ENCODE results near the gene POLD4.
A peak's percentile ranks its signal among the peaks of the same experiment; 100 is the strongest.

POLD4 gene

GRCh38 chr11:67382276-67383136 is 29.2 kb upstream of the POLD4 start:
- no peak overlapping the region for H3K9ac ChIP-seq (ENCODE audit: low read length)
- no peaks in the 10 kb centered on the region for H3K27me3 ChIP-seq (ENCODE audit: control insufficient read depth, insufficient read depth, low read length)
- H3K36me3 ChIP-seq (ENCODE audit: control insufficient read depth, insufficient read depth, low read length) = no peaks in the 10 kb centered on the region
- peaks cover 37% of the 10 kb centered on the region for H3K4me1 ChIP-seq (ENCODE audit: control insufficient read depth, insufficient read depth, low read length)
- H3K9me3 ChIP-seq (ENCODE audit: control insufficient read depth, low read length) = no peaks in the 10 kb centered on the region
- no peak overlapping the region for H3K4me3 ChIP-seq (ENCODE audit: low read length)

- H3K27me3 ChIP-seq (ENCODE audit: control insufficient read depth, insufficient read depth, low read length) = no peaks in the 10 kb centered on the region
- H3K36me3 ChIP-seq (ENCODE audit: control insufficient read depth, insufficient read depth, low read length) = no peaks in the 10 kb centered on the region
- H3K9me3 ChIP-seq (ENCODE audit: control insufficient read depth, low read length) = no peaks in the 10 kb centered on the region
- peak overlapping the region; percentile 17 for H3K9ac ChIP-seq (ENCODE audit: low read length)
- no peak overlapping the region for H3K4me3 ChIP-seq (ENCODE audit: low read length)
- H3K4me1 ChIP-seq (ENCODE audit: control insufficient read depth, insufficient read depth, low read length) = peaks cover 42% of the 10 kb centered on the region
These were observed 28.1 kb upstream of the POLD4 start for GRCh38 chr11:67381244-67381972.

- Histone ChIP-seq H3K36me3 (ENCODE audit: control insufficient read depth, insufficient read depth, low read length) (no peaks in the 10 kb centered on the region), H3K9ac (ENCODE audit: low read length) (no peak overlapping the region), H3K9me3 (ENCODE audit: control insufficient read depth, low read length) (no peaks in the 10 kb centered on the region), H3K27me3 (ENCODE audit: control insufficient read depth, insufficient read depth, low read length) (no peaks in the 10 kb centered on the region), H3K4me3 (ENCODE audit: low read length) (no peak overlapping the region), H3K4me1 (ENCODE audit: control insufficient read depth, insufficient read depth, low read length) (peaks cover 47% of the 10 kb centered on the region)
These were observed 26.0 kb upstream of the POLD4 start for GRCh38 chr11:67379061-67380058.

- Histone ChIP-seq H3K4me1 (ENCODE audit: control insufficient read depth, insufficient read depth, low read length) (peaks cover 54% of the 10 kb centered on the region), H3K9ac (ENCODE audit: low read length) (no peak overlapping the region), H3K9me3 (ENCODE audit: control insufficient read depth, low read length) (no peaks in the 10 kb centered on the region), H3K36me3 (ENCODE audit: control insufficient read depth, insufficient read depth, low read length) (no peaks in the 10 kb centered on the region), H3K4me3 (ENCODE audit: low read length) (no peak overlapping the region), H3K27me3 (ENCODE audit: control insufficient read depth, insufficient read depth, low read length) (peaks cover 2% of the 10 kb centered on the region)
These were observed 25.2 kb upstream of the POLD4 start for GRCh38 chr11:67378544-67378943.

- H3K4me1 ChIP-seq (ENCODE audit: control insufficient read depth, insufficient read depth, low read length) = peaks cover 51% of the 10 kb centered on the region
- no peaks in the 10 kb centered on the region for H3K36me3 ChIP-seq (ENCODE audit: control insufficient read depth, insufficient read depth, low read length)
- peaks cover 2% of the 10 kb centered on the region for H3K27me3 ChIP-seq (ENCODE audit: control insufficient read depth, insufficient read depth, low read length)
- H3K4me3 ChIP-seq (ENCODE audit: low read length) = no peak overlapping the region
- H3K9ac ChIP-seq (ENCODE audit: low read length) = no peak overlapping the region
- no peaks in the 10 kb centered on the region for H3K9me3 ChIP-seq (ENCODE audit: control insufficient read depth, low read length)
These were observed 23.8 kb upstream of the POLD4 start for GRCh38 chr11:67376873-67377808.

- Histone ChIP-seq H3K4me1 (ENCODE audit: control insufficient read depth, insufficient read depth, low read length) (peaks cover 51% of the 10 kb centered on the region), H3K9ac (ENCODE audit: low read length) (no peak overlapping the region), H3K4me3 (ENCODE audit: low read length) (no peak overlapping the region), H3K9me3 (ENCODE audit: control insufficient read depth, low read length) (no peaks in the 10 kb centered on the region), H3K27me3 (ENCODE audit: control insufficient read depth, insufficient read depth, low read length) (peaks cover 2% of the 10 kb centered on the region), H3K36me3 (ENCODE audit: control insufficient read depth, insufficient read depth, low read length) (no peaks in the 10 kb centered on the region)
These were observed 22.9 kb upstream of the POLD4 start for GRCh38 chr11:67376063-67376820.

GRCh38 chr11:67375320-67376055 is 22.1 kb upstream of the POLD4 start:
- no peak overlapping the region for H3K9ac ChIP-seq (ENCODE audit: low read length)
- peaks cover 51% of the 10 kb centered on the region for H3K4me1 ChIP-seq (ENCODE audit: control insufficient read depth, insufficient read depth, low read length)
- no peaks in the 10 kb centered on the region for H3K36me3 ChIP-seq (ENCODE audit: control insufficient read depth, insufficient read depth, low read length)
- no peaks in the 10 kb centered on the region for H3K9me3 ChIP-seq (ENCODE audit: control insufficient read depth, low read length)
- H3K27me3 ChIP-seq (ENCODE audit: control insufficient read depth, insufficient read depth, low read length) = peaks cover 2% of the 10 kb centered on the region
- no peak overlapping the region for H3K4me3 ChIP-seq (ENCODE audit: low read length)

- Histone ChIP-seq H3K9me3 (ENCODE audit: control insufficient read depth, low read length) (no peaks in the 10 kb centered on the region), H3K36me3 (ENCODE audit: control insufficient read depth, insufficient read depth, low read length) (no peaks in the 10 kb centered on the region), H3K4me3 (ENCODE audit: low read length) (peak overlapping the region; percentile 46), H3K9ac (ENCODE audit: low read length) (peak overlapping the region; percentile 84), H3K4me1 (ENCODE audit: control insufficient read depth, insufficient read depth, low read length) (peaks cover 49% of the 10 kb centered on the region), H3K27me3 (ENCODE audit: control insufficient read depth, insufficient read depth, low read length) (peaks cover 2% of the 10 kb centered on the region)
These were observed 21.4 kb upstream of the POLD4 start for GRCh38 chr11:67374571-67375281.

- Histone ChIP-seq H3K27me3 (ENCODE audit: control insufficient read depth, insufficient read depth, low read length) (peaks cover 2% of the 10 kb centered on the region), H3K4me1 (ENCODE audit: control insufficient read depth, insufficient read depth, low read length) (peaks cover 41% of the 10 kb centered on the region), H3K36me3 (ENCODE audit: control insufficient read depth, insufficient read depth, low read length) (no peaks in the 10 kb centered on the region), H3K4me3 (ENCODE audit: low read length) (peak overlapping the region; percentile 46), H3K9me3 (ENCODE audit: control insufficient read depth, low read length) (no peaks in the 10 kb centered on the region), H3K9ac (ENCODE audit: low read length) (peak overlapping the region; percentile 84)
These were observed 20.6 kb upstream of the POLD4 start for GRCh38 chr11:67373648-67374570.

Measured in mucosa of stomach (tissue), 1 donor.